H1 (cell line): ENCODE measurements around the gene DYRK1B. TPM values are rescaled to one million over a fixed set of nuclear protein-coding genes. Genes with fewer than 3 reads are reported as not detected.

Experiments used
- CTCF ChIA-PET: fragments of 300-600 bp; sonication (Branson Sonifier 250); formaldehyde crosslinking; loops from one replicate; lab custom pipeline; 2021; ENCODE audit not compliant: partially characterized antibody; lab: Charles Lee
- POLR2A ChIA-PET: fragments of 300-600 bp; sonication (Branson Sonifier 250); formaldehyde crosslinking; loops from one replicate; lab custom pipeline; 2021; ENCODE audit warnings: inconsistent platforms; ENCODE audit not compliant: partially characterized antibody; lab: Charles Lee
- DNase-seq, 2 experiments: peaks; one replicate each; pipeline versions ENCODE4 v3.0.0 to v3.0.0-alpha.2; 2010 to 2022; ENCODE audit warnings: low spot score in 2 of 2, low read depth in 1 of 2, mixed read lengths in 1 of 2
- FAIRE-seq: peaks from 2 replicates; lab custom pipeline; 2011; peaks lifted over from hg19 to GRCh38; lab: Jason Lieb, UNC
- H2AFZ ChIP-seq: 2 replicates; pipeline ENCODE4 v1.8.1; 2012; ENCODE audit warnings: low read length, inconsistent platforms
- H2AK5ac ChIP-seq: 2 replicates; pipeline ENCODE4 v1.6.1; 2013; ENCODE audit warnings: low read depth, low read length
- H2BK120ac ChIP-seq: replicated peaks from 2 replicates; pipeline ENCODE3; 2013; ENCODE audit warnings: low read depth, low read length, inconsistent platforms
- H2BK12ac ChIP-seq: 2 replicates; pipeline ENCODE4 v1.6.1; 2013; ENCODE audit warnings: low read depth, low read length
- H2BK15ac ChIP-seq: 2 replicates; pipeline ENCODE4 v1.6.1; 2013; ENCODE audit warnings: low read length
- H2BK20ac ChIP-seq: 2 replicates; pipeline ENCODE4 v1.6.1; 2013; ENCODE audit warnings: low read length
- H2BK5ac ChIP-seq: 2 replicates; pipeline ENCODE4 v1.6.1; 2013; ENCODE audit warnings: low read depth, low read length
- H3K14ac ChIP-seq: 2 replicates; pipeline ENCODE4 v1.6.1; 2013; ENCODE audit warnings: inconsistent platforms; ENCODE audit not compliant: insufficient read length
- H3K18ac ChIP-seq: 2 replicates; pipeline ENCODE4 v1.6.1; 2013; ENCODE audit warnings: low read length; ENCODE audit errors: extremely low read depth
- H3K23ac ChIP-seq: 2 replicates; pipeline ENCODE4 v1.6.1; 2013; ENCODE audit warnings: inconsistent platforms; ENCODE audit not compliant: insufficient read length
- H3K23me2 ChIP-seq: 2 replicates; pipeline ENCODE4 v1.6.1; 2013; ENCODE audit warnings: low read depth, low read length
- H3K27ac ChIP-seq: 2 replicates; pipeline ENCODE4 v1.6.1; 2011; ENCODE audit warnings: low read depth, low read length, inconsistent platforms
- H3K27me3 ChIP-seq, 4 experiments: replicated peaks in 1 of 4; 1 replicate in 1 of 4; 2 replicates in 3 of 4; pipeline versions ENCODE4 v1.6.1 to v1.8.1; 2011 to 2013; ENCODE audit warnings: low read length in 3 of 4, mild to moderate bottlenecking in 3 of 4, inconsistent platforms in 2 of 4, mixed read lengths in 2 of 4, moderate library complexity in 1 of 4; ENCODE audit not compliant: control insufficient read depth in 3 of 4, insufficient read depth in 3 of 4; ENCODE audit errors: extremely low read depth in 1 of 4
- H3K36me3 ChIP-seq, 4 experiments: 2 replicates each; pipeline versions ENCODE4 v1.6.1 to v1.8.1; 2011 to 2013; ENCODE audit warnings: mild to moderate bottlenecking in 4 of 4, low read length in 3 of 4, moderate library complexity in 2 of 4, control low read depth in 1 of 4, inconsistent platforms in 1 of 4; ENCODE audit not compliant: insufficient read depth in 4 of 4, control insufficient read depth in 2 of 4
- H3K4ac ChIP-seq: replicated peaks from 2 replicates; pipeline ENCODE3; 2013; ENCODE audit warnings: low read length, low read depth, mixed read lengths, inconsistent platforms; ENCODE audit not compliant: insufficient read length
- H3K4me1 ChIP-seq, 4 experiments: replicated peaks in 1 of 4; 1 replicate in 1 of 4; 2 replicates in 3 of 4; pipeline versions ENCODE4 v1.6.1 to v1.8.1; 2011 to 2013; ENCODE audit warnings: low read length in 3 of 4, inconsistent platforms in 2 of 4, mixed read lengths in 1 of 4; ENCODE audit not compliant: insufficient read depth in 4 of 4, control insufficient read depth in 3 of 4
- H3K4me2 ChIP-seq, 2 experiments: 2 replicates each; pipeline versions ENCODE4 v1.6.1 to v1.8.1; 2011 to 2013; ENCODE audit warnings: low read depth in 2 of 2, low read length in 2 of 2, control low read depth in 1 of 2, inconsistent platforms in 1 of 2, mild to moderate bottlenecking in 1 of 2; ENCODE audit not compliant: insufficient read depth in 1 of 2
- H3K4me3 ChIP-seq, 4 experiments: fragments of 200-600, 300-600 bp in 1 of 4; sonication (generic), shearing (Covaris generic), sonication (Bioruptor Twin) in 1 of 4; 2 replicates each; pipeline versions ENCODE4 v1.5.1 to v1.8.1; 2011 to 2016; ENCODE audit warnings: low read length in 4 of 4, low read depth in 3 of 4, control low read depth in 2 of 4, inconsistent platforms in 2 of 4, mild to moderate bottlenecking in 2 of 4, mixed read lengths in 1 of 4, moderate library complexity in 1 of 4; ENCODE audit not compliant: insufficient read depth in 2 of 4; ENCODE audit errors: extremely low read depth in 1 of 4
- H3K56ac ChIP-seq: replicated peaks from 2 replicates; pipeline ENCODE3; 2013; ENCODE audit warnings: low read depth, mild to moderate bottlenecking, mixed read lengths, low read length, inconsistent platforms; ENCODE audit not compliant: insufficient read length
- H3K79me1 ChIP-seq: 2 replicates; pipeline ENCODE4 v1.6.1; 2013; ENCODE audit warnings: low read depth, low read length, control low read depth
- H3K79me2 ChIP-seq, 2 experiments: 2 replicates each; pipeline versions ENCODE4 v1.6.1 to v1.8.1; 2012 to 2013; ENCODE audit warnings: low read length in 2 of 2, mild to moderate bottlenecking in 2 of 2, inconsistent platforms in 1 of 2; ENCODE audit not compliant: insufficient read depth in 2 of 2, control insufficient read depth in 1 of 2
- H3K9ac ChIP-seq, 4 experiments: replicated peaks in 1 of 4; 1 replicate in 1 of 4; 2 replicates in 3 of 4; pipeline versions ENCODE4 v1.6.1 to v1.8.1; 2011 to 2013; ENCODE audit warnings: low read depth in 3 of 4, low read length in 3 of 4, control low read depth in 2 of 4, mild to moderate bottlenecking in 2 of 4, moderate library complexity in 2 of 4, inconsistent platforms in 1 of 4; ENCODE audit errors: extremely low read depth in 1 of 4
- H3K9me3 ChIP-seq, 2 experiments: 2 replicates each; pipeline versions ENCODE4 v1.6.1 to v1.8.1; 2012 to 2013; ENCODE audit warnings: mild to moderate bottlenecking in 2 of 2, moderate library complexity in 2 of 2, control low read depth in 1 of 2, inconsistent platforms in 1 of 2, low read depth in 1 of 2, low read length in 1 of 2, mixed read lengths in 1 of 2; ENCODE audit not compliant: insufficient read depth in 2 of 2
- H4K20me1 ChIP-seq, 2 experiments: replicated peaks in 1 of 2; 2 replicates each; pipeline versions ENCODE3 to v1.8.1; 2011 to 2013; ENCODE audit warnings: inconsistent platforms in 2 of 2, low read length in 2 of 2, mild to moderate bottlenecking in 1 of 2; ENCODE audit not compliant: insufficient read depth in 2 of 2, control insufficient read depth in 1 of 2
- H4K5ac ChIP-seq: 2 replicates; pipeline ENCODE4 v1.6.1; 2013; ENCODE audit warnings: low read length, low read depth, mixed read lengths, inconsistent platforms; ENCODE audit not compliant: insufficient read length
- H4K8ac ChIP-seq: 2 replicates; pipeline ENCODE4 v1.8.0; 2013; ENCODE audit warnings: mild to moderate bottlenecking, moderate library complexity, low read length, inconsistent platforms; ENCODE audit not compliant: insufficient read depth; ENCODE audit errors: extremely low read depth
- H4K91ac ChIP-seq: replicated peaks from 2 replicates; pipeline ENCODE3; 2013; ENCODE audit warnings: low read length, mixed read lengths, inconsistent platforms; ENCODE audit not compliant: insufficient read length
- ASH2L ChIP-seq: fragments of 200-600, 300-600 bp; sonication (generic); IDR thresholded peaks from one replicate; pipeline ENCODE4 v1.7.1; 2017; ENCODE audit warnings: low read length
- HDAC2 ChIP-seq, 2 experiments: fragments of 300-600 bp in 1 of 2; sonication (generic) in 1 of 2; IDR thresholded peaks; 2 replicates each; pipeline ENCODE4 v1.6.1; 2011 to 2012; ENCODE audit warnings: low read depth in 2 of 2, low read length in 2 of 2, mild to moderate bottlenecking in 2 of 2, moderate library complexity in 2 of 2, borderline replicate concordance in 1 of 2, inconsistent platforms in 1 of 2
- HDAC6 ChIP-seq: IDR thresholded peaks from one replicate; pipeline ENCODE4 v1.7.1; 2012; ENCODE audit warnings: low read depth, mild to moderate bottlenecking, inconsistent platforms, low read length, moderate library complexity
- MAFK ChIP-seq: IDR thresholded peaks from 2 replicates; pipeline ENCODE4 v1.6.1; 2012; ENCODE audit warnings: low read depth, mild to moderate bottlenecking, improper control_type of control experiment, low read length
- PHF8 ChIP-seq: fragments of 200-600 bp; sonication (generic); conservative IDR thresholded peaks from 2 replicates; pipeline ENCODE4 v1.7.1; 2012; ENCODE audit warnings: low read depth, mild to moderate bottlenecking, inconsistent platforms, low read length, moderate library complexity
- POLR2AphosphoS5 ChIP-seq: IDR thresholded peaks from 2 replicates; pipeline ENCODE4 v1.6.1; 2011; ENCODE audit warnings: low read depth, low read length
- RBBP5 ChIP-seq: IDR thresholded peaks from 2 replicates; pipeline ENCODE4 v1.7.1; 2012; ENCODE audit warnings: low read depth, mild to moderate bottlenecking, inconsistent platforms, low read length, moderate library complexity, borderline replicate concordance
- SIN3A ChIP-seq, 2 experiments: IDR thresholded peaks in 1 of 2; conservative IDR thresholded peaks in 1 of 2; 2 replicates each; pipeline ENCODE4 v1.6.1; 2011 to 2012; ENCODE audit warnings: low read length in 2 of 2, improper control_type of control experiment in 1 of 2, low read depth in 1 of 2, mild to moderate bottlenecking in 1 of 2
- YY1 ChIP-seq: IDR thresholded peaks from 2 replicates; pipeline ENCODE4 v1.6.1; 2011; ENCODE audit warnings: low read depth, mild to moderate bottlenecking, low read length
- WGBS, 2 experiments: shearing (Covaris generic) in 1 of 2; methylation state at CpG; one replicate each; pipeline versions ENCODE4 v1.1.6 to v1.1.7; 2013 to 2015; ENCODE audit warnings: low lambda C conversion rate in 2 of 2, mixed read lengths in 2 of 2, inconsistent platforms in 1 of 2, low coverage in 1 of 2, missing lambda C conversion rate in 1 of 2; ENCODE audit not compliant: insufficient replicate concordance in 2 of 2, insufficient coverage in 1 of 2, insufficient read length in 1 of 2; ENCODE audit errors: extremely low coverage in 1 of 2, missing lambda C conversion rate in 1 of 2; 5-methylcytosine and 5-hydroxymethylcytosine counted together
- polyA plus RNA-seq, 7 experiments: library from polyadenylated mRNA; depleted of rRNA in 3 of 7; stranded (reverse) in 5 of 7; unstranded in 2 of 7; fragments of >200 nt in 5 of 7; fragments of 200-250 nt in 2 of 7; gene quantifications; 1 replicate in 5 of 7; 2 replicates in 1 of 7; 4 replicates in 1 of 7; pipeline versions ENCODE4 v1.2.1 to v1.2.3, GENCODE V29; 2011 to 2013; ENCODE audit warnings: missing spikeins in 2 of 7, mixed read lengths in 2 of 7
- total RNA-seq: library from RNA; stranded (reverse); fragmentation: NEBNext Ultra II Directional; extraction: Animal tissue kit (Norgen Biotek cat#: 25700); gene quantifications from 2 replicates; pipeline ENCODE4 v1.2.1, GENCODE V29; 2021
- TF ChIP-seq, protein P1 (sequence below): IDR thresholded peaks from 2 replicates; pipeline ENCODE4 v1.6.1; 2011; ENCODE audit warnings: low read depth, mild to moderate bottlenecking, low read length; ENCODE audit not compliant: insufficient read depth

The DYRK1B gene
- total and polyA plus RNA-seq, 2 of the 8 experiments (the other 6 are each of a cell fraction or from before 2014, with no cell fraction given) = 6.9 to 14.8 TPM

DNA sequence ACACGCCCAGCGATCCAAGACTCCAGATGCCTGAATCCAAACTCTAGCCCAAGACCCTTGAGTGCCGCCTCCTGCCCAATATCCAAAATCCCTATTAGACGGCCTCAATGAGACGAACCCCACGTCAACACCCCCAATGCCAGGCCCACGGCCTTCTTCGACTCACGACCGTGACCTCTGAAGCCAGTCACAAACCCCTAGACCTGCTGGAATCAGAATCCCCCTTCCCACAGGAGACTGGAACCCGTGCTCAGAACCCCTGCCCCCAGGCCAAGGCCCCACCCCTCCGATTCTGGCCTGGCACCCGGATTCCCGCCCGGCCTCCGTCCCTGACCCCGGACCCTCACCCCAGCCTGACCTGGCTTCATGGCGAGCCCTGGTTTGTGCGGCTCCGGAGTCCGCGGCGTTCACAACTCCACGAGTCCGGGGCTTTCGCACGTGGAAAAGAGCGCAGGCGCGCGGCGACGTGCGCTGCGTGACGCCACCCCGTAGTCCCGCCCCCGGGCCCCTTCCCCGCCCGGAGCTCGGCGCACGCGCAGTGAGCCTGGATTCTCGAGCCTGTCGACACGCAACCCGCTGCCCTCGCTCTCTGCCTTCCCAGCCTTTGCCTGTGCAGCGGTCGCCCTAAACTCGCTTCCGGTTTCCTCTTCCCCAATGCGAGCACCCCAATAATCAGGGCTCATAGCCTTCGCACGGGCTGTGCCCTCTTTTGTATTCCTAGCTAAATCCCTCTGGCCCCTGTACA, 12.1 kb upstream of the DYRK1B start, which contains the start of gene FBL:
Gene FBL (minus strand): TSS at position 447 of the 745 bp plus-strand sequence. CDS start 79 bp downstream, at position 368.
- Histone ChIP-seq H3K18ac (peak within 1 kb of the TSS; percentile 89), H3K23ac (no peak within 1 kb of the TSS), H3K4me1 (peaks cover 7 to 28% (median 18%) of the 10 kb centered on the region in 4 experiments), H3K79me2 (peaks cover 40 to 49% of the 10 kb centered on the region in 2 experiments), H3K4me2 (peak within 1 kb of the TSS; percentile 71 to 96), H3K79me1 (peaks cover 7% of the 10 kb centered on the region), H2BK5ac (peak within 1 kb of the TSS; percentile 86; the same call in 1 of the 2 replicates), H4K20me1 (peaks cover 15 to 18% of the 10 kb centered on the region in 2 experiments), H3K23me2 (peaks cover 12% of the 10 kb centered on the region), H2AFZ (peak within 1 kb of the TSS; percentile 97; the same call in 1 of the 2 replicates), H3K9ac (peak within 1 kb of the TSS; percentile 74 to 95 (median 78)), H3K56ac (peak within 1 kb of the TSS; percentile 75), H2BK120ac (no peak within 1 kb of the TSS), H3K36me3 (0 out of 8 replicates have a peak, but pooled peaks cover 0 to 4% (median 0%) of the 10 kb centered on the region in 4 experiments), H2BK15ac (peak within 1 kb of the TSS; percentile 93; the same call in 1 of the 2 replicates), H4K8ac (peak within 1 kb of the TSS; percentile 82), H3K9me3 (no peaks in the 10 kb centered on the region), H4K91ac (no peak within 1 kb of the TSS), H4K5ac (peak within 1 kb of the TSS; percentile 65), H3K14ac (no peak within 1 kb of the TSS), H3K27me3 (no peaks in the 10 kb centered on the region), H2BK12ac (no peak within 1 kb of the TSS), H3K27ac (peak within 1 kb of the TSS; percentile 65), H2BK20ac (no peak within 1 kb of the TSS), H3K4ac (peak within 1 kb of the TSS; percentile 27), H2AK5ac (peak within 1 kb of the TSS; percentile 41; the same call in 1 of the 2 replicates), H3K4me3 (peak within 1 kb of the TSS; percentile 91 to 99 (median 96))
- ChIA-PET POLR2A (interaction anchor here (0.8 to 4.8 kb wide), 10 partner anchors 10 to 138 kb away, joined by 3 to 31 read pairs (median 4); partner anchors contain the start of genes DYRK1B and PSMC4), CTCF (interaction anchor here (0.9 to 6.4 kb wide), 5 partner anchors 12 to 129 kb away, joined by 3 to 43 read pairs (median 3); partner anchors contain the start of gene DYRK1B)
- DNase-seq = peak; percentile 57 to 98
- WGBS, 2 experiments = 1% methylated on average over 21 of the region's 57 CpGs; no CpG with 5 or more reads in 1 of the 2 experiments
- FAIRE-seq = no peak
- TF ChIP-seq RBBP5 (no peak), MAFK (no peak), POLR2AphosphoS5 (peak; percentile 9; the same call in 1 of the 2 replicates), YY1 (0 out of 2 replicates have a peak, but pooled peaks have one; percentile 1), HDAC6 (no peak), HDAC2 (IDR thresholded peaks at IDR 0.05; ENCODE audit: borderline replicate concordance in 1 of 2, low read depth in 2 of 2, low read length in 2 of 2) (no peak), PHF8 (peak; percentile 74; the same call in 1 of the 2 replicates), ASH2L (peak; percentile 77), SIN3A (conservative IDR thresholded peaks at IDR 0.05 in 1 of 2, IDR thresholded peaks at IDR 0.05 in 1 of 2; ENCODE audit: low read depth in 1 of 2, low read length in 2 of 2) (peak in 1 of 2 experiments; percentile 69; a peak in 1 of 4 replicates)
- TF ChIP-seq, protein P1, sequence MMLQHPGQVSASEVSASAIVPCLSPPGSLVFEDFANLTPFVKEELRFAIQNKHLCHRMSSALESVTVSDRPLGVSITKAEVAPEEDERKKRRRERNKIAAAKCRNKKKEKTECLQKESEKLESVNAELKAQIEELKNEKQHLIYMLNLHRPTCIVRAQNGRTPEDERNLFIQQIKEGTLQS = no peak
